CMK (cell line): ENCODE results near the gene NACC1.

Source experiments
- DNase-seq: peaks from one replicate; pipeline ENCODE4 v3.0.0-alpha.2; 2010; ENCODE audit warnings: low read depth

NACC1 gene

DNA sequence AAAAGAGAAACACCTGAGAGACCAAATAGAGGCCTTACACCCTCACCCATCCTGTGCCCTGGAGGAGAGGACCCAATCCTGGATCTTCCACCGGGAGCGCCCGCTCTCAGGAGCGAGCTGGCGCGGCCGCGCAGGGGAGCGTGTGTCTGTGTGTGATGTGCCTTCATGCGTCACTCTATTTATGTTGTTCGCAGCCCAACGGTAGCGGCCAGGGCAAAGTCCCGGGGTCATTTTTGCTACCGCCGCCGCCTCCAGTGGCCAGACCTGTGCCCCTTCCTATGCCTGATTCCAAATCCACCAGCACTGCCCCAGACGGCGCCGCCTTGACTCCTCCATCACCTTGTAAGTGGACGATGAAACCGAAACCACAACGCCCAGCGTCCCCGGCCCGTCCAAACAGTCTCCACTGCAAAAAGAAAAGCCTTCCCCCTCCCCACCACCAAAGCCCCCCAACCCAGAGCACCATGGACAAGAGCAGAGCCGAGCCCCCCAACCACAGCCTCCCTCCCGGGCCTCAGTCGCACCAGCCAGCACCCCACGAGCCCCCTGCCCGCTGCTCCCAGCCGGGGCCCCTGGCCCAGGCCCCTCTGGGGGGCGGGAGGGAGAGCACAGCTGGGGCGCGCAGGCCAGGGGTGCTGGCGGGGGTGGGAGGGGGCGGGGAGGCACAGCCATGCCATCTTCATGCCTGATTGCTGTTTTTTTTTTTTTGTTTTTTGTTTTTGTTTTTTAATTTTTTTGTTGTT lies 30.1 kb upstream of the NACC1 start:
- no peak for DNase-seq

DNA sequence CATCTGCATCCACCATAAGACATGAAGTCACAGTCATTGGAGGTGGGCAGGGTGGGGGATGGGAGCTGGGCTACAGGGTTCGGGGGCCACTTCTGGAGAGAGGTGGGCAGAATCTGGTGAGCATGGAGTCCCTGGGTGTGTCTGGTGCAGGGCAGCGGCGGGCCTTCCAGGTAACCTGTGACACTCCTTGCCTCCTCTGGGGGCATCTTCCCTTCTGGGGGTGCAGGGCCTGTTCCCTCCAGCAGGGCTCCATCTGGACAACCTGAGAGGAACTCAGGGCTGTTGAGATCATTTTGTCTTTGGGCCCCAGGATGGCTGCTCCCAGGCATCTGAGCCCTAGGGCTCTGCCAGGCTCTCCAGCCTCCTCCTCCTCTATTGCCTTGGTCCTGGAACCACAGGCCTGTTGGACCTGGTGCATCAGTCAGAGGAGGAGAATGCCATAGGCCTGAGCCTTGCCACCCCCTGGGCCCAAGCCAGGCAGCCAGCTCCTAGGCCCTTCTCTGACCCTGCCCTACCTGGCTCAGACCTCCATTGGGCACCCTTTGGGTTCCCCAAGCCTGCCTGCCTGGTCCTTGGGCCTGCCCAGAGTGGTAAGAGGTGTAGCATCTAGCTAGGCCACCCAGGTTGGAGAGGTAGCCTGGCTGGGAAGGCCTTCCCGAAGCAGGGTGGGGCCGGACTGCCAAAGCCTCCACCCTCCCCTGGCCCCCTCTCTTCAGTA lies 28.8 kb upstream of the NACC1 start:
- no peak for DNase-seq

DNA sequence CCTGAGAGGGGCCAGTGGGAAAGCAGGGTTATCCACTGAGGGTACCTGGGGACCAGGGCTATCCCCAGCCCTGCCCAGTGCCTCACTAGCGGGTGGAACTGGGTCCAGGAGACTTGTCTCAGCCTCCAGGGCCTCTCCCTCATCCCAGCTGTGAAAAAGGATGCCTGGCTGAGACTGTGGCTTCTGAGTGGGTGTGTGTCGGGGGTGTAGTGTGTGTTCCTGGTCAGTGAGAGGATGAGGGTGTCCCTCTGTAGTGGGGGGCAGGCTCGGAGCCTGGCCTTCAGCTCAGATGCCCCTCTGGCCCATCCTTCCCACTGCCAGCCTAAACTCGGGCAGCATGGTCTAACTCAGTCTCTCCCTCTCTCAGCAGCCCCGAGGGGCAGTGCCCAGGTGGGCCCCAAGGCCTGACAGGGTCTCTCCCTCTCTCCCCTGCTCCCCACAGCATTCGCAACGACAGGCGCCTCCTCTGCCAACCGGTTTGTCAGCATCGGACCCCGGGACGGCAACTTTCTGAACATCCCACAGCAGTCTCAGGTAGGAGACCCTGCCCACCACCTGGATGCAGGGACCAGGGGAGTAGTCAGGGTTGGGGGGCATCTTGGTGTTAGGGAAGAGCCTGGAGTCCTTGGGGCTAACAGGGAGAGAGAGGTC lies 28.1 kb upstream of the NACC1 start:
- DNase-seq: no peak

DNA sequence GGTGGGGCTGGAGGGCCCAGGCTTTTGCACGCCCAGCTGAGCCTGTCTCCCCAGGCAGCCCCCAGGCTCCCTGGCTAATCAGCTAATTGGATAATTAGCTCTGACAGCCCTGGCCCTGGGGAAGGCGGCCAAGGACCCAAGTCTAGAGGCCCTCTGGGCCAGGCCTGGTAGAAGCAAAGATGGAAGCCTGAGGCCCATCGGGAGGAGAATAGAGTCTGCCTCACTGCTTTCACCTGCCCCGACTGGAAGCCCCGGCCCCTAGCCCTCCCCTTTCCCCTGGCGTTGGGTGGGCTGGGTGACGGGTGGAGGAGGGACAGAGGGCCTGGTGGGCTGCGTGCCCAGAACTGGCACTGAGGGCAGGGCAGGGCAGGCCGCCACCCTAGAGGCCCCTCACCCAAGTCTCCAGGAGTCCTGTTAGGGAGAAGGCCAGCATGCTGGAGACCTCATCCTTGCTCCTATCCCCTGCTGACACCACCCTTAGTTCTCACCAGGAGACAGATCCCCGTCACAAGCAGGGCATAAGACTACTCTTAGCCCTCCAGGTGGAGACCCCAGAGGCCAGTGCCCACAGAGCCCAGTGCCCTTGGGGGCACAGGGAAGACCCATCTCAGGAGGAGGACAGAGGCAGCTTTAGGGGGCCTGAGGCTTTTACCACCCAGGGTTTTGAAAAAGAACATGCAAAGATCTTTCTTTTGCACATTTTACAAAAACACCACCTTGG lies 27.4 kb upstream of the NACC1 start:
- DNase-seq: no peak

DNA sequence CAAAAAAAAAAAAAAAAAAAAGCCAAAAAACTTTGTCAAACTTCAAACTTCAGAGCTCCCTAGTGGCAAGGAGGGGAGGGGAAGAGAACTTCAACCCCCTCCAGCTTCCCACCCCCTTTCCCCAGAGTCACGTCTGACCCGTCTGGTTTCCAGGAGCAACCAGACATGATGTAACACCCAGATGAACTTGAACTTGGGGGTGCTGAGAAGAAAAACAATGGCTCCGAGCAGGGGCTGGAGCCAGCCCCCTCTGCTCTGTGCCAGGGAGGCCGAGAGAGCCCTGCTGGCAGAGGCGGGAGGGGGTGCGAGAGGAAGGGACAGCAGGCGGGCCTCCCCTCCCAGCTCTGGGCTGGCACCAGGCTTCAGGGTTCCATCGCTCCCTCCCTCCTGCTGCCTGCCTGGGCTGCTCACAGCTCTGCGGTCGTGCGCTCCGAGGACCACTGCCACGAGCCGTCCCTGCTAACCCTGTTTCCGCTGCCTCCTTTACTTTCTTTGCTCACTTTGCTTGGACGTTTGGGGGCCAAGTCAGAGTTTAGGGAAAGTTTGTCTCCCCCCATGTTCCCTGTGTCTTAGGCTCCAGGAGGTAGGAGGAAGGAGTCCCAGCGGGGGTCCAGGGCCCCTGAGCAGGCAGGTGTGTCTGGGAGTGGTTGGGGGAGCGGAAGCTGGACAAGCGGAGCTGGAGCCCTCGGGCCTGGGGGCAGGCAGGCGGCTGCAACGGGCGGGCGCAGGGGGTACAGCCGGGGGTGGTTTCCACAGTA lies 26.5 kb upstream of the NACC1 start:
- no peak for DNase-seq

DNA sequence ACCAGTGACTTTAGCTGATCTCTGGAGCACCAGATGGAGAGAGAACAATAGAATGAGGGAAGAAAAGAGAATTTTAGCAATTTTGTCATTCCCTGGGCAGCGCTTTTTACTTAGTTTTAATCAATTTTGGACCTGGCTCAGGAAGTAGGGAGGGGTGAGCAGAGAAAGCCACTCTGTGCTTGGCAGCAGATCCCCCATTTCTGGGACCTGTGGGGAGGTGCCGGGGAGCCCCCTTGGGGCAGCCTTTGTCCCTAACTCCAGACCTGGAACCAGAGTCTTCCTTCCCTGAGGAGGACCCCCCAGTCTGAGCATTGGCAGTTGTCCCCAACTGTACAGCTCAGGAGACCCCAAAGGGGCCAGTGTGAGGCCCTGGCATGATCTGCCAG lies 25.9 kb upstream of the NACC1 start:
- DNase-seq: no peak

DNA sequence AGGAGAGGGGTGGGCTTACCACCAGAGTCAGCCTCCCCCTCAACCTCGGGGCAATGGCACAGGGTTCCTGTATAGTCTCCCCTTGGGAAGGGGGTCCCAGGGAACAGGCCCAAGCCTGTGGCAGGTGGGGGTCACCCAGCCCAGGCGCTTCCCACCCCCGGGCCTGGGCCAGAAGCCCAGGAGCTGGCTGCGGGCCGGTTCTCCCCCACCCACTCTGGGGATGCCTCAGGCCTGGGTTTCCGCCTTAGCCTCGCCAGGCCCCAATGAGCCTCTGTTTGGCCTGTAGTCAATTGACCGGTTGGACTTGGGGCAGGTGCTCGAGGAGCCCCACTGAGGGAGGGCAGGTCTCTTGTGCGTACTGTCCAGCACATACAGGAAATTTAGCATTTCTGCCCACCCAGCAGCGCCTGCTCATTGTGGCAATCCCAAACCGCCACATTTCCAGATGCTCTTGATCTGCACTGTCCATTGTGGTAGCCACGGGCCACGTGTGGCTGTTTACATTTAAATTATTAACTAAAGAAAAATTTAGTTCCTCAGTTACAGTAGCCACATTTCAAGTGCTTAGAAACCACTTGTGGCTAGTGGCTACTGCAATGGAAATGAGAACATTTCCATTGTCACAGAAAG lies 25.3 kb upstream of the NACC1 start:
- no peak for DNase-seq

DNA sequence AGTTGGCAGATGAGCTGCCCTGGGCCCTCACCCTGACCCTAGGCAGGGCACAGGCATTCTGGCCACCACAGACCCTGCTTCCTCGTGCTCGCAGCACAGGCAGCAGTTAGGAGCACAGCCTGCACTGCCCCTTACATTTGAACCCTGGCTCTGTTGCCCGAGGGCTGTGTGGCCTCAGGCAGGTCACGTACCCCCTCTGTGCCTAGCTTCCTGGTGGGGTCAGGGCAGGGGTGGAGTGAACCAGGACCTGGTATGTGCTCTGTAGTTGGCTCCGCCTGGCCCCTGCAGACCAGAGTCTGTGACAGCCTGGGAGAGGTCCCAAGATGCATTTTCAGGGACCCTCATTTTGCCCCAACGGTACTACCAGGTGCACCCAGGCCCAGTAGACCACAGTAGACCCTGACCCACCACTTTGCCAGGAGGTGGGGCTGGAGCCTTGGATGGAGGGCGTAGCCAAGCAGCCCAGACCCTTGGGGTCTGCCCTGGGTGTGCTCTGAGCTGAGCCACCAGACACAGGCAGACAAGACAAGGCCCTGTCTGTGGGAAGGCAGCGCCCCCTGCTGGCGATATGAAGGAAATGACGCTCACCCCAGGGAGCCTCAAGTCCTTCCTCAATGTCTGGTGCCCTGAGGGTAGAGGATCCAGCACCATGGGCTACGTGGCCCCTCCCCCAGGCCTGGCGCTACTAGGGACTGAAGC lies 24.5 kb upstream of the NACC1 start:
- DNase-seq: peak; percentile 85

DNA sequence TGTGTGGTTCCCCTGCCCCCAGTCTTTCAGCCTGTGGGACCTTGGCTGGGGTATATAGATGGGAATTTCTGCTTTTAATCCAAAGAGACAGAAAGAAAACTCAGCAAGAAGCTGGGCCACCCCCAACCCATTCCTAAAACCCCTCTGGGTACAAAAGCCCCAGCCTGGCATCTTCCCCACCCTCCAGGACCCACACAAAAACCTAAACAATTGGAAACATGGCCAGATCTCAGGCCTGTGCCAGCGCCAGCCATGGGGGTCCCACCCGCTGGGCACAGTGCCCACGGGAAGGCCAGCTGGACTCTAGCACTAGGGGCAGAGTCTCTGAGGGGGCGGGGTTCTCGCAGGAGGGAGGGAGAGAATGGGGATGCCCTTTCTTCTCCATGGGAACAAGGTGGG lies 24.0 kb upstream of the NACC1 start:
- no peak for DNase-seq

DNA sequence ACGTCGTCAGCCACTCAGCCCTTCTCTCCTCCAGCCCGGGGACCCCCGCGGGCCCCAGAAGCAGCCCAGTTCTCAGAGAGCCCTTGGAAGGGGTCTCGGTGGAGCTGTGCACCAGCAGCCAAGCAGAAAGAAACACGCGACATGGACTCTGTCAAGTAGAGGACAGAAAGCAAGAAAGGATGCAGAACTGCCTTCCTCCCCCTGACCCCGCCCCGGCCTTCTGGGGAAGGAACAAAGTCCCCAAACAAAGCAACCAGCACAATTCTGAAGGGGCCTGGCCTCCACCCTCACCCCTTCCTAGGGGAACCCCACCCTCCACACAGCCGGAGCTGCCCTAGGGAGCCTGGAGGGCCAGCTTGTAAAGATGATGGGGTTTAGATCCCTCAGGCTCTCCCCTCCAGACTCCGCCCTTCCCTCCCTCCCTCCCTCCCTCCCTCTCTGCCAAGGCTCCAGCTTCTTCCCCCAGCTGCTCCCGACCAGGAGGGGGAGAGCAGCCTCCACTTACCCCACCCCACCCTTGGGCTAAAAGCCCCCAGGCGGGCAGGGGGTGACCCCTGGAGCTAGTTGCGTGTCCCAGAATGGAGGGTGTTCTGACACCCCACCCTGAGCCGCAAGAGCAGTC lies 23.2 kb upstream of the NACC1 start:
- DNase-seq: no peak

DNA sequence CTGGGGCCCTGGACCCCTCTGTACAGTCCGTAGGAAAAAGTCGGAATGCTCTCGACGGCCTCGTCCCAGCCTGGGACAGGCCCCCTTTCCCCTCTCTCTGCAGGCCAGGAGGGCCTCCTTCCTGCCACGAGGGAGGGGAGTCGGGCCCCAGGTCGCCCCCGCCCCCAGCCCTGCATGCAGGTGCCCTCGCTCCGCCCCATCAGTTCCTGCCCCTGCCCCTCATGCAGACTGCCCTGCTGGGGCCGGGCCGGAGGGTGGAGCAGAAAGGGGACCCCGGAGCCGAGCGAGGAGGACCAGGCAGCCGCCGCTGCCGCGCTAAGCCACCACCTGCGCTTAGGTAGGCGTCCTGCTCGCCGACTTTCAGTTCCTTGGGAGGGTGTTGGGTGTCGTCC lies 22.7 kb upstream of the NACC1 start:
- DNase-seq: no peak

DNA sequence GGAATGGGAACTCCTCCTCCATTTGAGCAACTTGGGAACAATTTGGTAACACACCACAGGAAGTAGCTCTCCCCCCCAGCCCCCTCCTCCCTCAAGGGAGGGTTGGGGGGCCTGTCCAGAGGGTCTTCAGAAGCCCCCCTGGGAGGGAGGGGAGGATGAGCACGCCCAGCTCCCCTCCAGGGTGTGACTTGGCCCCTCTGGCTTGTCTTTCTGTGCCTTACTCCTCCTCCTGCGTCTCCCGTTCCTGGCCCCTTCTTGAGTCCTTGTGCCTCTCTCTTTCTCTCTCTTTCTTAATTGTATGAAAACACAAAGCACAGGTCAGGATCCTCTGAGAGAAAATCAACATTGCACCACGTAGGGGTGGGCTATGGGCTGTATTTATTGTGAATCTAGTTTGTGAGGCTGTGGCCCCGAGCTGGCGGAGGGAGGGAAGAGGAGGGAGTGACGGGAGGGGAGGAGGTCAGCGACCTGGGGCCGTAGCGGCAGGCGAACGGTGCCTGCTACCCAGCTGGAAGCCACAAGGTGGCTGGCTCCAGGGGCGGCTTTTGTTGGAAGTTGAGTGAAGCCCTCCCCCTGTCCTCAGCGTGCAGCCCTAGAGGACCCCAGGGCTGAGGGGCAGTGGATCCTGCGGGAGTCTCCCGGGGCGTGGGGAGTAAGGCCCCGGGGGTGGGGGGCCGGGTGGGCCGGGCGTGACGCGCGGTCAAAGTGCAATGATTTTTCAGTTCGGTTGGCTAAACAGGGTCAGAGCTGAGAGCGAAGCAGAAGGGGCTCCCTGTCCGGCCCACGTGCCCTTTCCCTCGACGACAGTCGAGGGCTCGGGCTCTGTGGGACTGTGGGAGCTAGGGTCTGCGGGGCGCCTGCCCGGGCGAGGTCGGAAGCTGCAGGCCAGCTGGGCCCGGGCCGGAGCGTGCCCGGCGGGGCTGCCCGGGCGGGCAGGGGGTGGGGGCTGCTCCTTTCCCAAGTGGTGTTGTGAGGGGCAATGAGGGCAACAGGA lies 21.8 kb upstream of the NACC1 start:
- no peak for DNase-seq

DNA sequence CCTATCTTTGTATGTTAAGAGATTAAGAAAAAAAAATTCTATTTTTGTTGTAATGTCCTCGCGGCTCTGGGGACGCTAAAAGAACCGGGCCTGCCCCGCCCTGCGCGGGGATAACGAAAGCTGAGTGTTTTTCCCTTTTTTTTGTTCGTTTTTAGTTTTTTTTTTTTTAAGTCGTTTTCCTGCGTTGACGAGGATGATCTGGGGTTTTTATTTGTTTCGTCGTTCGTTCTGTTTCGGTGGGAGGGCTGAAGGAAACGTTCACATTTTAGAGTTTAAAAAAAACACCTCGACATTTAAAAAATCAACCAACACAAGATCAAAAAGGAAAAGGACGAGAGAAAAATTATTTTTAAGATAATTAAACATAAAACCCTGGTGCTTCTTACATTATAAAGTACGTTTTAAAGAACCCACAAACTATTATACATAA lies 21.0 kb upstream of the NACC1 start:
- no peak for DNase-seq

DNA sequence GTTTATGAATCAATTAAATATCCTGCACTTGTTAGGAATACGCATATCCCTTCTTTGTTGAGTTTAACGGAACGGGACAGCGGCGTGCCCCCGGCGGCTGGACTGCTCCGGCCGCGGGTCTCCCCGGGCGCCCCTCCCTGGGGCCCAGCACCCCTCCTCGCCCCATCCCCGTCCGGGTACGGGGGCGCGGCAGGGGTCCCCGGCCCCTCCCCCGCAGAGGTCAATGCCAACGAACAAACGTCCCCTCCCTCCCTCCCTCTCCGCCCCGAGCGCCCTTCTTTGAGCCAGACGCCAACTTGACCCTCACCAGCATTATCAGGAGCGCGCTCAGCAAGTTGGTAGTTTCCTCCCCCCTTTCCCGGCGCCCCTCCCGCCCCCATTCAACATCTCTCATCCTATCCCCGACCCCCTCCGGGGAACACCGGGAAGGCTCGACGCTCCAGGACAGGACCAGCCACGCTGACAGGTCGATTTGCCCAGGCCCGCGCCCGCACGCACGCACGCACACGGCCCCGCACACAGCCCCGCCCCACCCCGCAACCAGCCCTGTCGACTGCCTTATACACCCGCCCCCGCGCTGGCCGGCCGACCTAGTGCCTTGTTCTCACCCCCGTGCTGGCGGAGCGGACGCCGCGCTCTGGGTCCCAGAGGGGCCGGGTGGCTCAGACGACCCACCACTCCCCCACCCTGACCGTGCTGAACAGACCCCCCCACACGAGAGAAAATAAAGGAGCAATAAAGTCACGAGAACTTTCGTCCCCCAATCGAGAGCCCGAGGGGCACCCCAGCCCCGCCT lies 20.4 kb upstream of the NACC1 start:
- peak; percentile 84 for DNase-seq

DNA sequence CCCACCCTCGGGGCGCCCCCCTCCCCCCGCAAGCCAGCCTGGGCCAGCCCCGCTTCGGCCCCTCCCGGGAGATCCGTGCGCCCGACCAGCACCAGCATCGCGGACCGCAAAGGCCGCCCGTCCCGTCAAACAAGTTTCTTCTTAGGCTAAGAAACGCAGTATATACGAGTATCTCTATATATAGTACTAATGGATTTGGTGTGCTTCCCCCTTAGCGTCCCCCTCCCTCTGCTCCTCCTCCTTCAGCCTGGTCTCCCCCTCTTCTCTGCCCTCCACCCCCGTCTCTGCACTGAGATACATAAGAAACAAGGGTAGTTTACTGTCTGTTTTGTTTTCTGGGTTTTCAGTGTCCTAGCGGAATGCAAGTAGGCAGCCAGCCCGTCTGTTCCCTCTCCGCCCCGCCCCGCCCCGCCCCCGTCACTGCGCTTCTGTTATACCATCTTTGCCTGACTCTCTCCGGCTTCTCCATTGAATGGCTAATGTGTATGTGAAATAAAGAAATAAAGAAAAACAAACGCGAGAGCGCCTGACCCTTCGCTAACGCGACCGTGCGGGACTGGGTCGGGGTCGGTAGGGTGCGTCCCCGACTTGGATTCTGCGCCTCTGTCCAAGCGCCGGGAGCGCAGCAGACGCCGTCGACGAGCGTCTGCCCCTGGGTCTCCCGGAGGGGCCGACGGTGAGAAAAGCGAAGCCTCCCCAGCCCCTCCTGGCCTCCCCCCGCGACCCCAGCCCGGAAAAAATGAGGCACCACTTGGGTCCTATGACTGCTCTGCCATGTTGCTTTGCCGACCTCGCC lies 19.6 kb upstream of the NACC1 start:
- no peak for DNase-seq

DNA sequence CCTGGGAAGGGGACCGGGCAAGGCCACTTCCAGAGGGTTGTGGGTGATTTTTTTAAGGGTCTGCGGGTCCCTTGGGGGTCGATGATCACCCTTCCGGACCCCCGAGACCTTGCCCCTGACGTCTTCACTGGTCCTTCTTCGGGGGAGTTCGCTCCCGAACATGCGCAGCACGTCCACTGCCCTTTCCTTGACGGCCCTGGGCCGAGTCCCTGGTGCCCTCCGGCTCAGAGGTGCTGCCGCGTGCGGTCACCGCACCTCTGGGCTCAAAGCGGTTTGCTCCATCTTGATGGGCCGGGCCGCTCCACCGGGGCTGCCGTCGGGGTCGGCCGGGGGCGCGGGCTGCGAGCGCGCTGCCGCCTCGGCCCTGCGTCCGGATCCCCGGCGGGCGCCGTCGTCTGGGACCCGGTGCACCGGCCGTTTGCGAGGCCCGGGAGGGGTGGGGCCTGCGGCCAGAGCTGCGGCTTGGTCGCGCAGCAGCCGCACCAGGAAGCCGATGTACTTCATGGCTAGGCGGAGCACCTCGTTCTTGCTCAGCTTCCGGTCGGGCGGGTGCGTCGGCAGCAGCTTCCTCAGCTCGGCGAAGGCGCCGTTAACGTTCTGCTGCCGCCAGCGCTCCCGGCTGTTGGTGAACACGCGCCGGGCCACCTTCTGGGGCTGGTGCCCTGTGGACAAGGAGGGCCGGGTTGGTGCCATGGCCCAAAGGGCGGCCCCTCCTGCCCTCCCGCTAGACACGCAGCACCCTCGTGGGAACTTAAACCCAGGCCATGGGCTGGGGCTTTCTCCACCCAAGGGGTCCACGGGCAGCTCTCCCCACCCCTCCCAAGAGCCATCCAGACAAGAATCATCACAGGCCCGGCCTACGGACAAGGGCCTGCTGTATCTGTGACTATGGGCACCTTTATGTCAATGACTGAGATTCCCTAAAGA lies 18.7 kb upstream of the NACC1 start:
- DNase-seq: no peak
